HepG2 (cell line): Measurements from ENCODE around the gene GRIN3B. TPM values are rescaled to one million over a fixed set of nuclear protein-coding genes. Genes with fewer than 3 reads are reported as not detected.
A peak's percentile ranks its signal among the peaks of the same experiment; 100 is the strongest.

Experiments
- ATAC-seq: fragments of 200-7000 bp; cut with Tn5 transposase; 3 replicates; pipeline ENCODE4 v1.9.1; 2020; ENCODE audit warnings: mild to moderate bottlenecking, moderate library complexity
- BruUV-seq: library from RNA; stranded (reverse); fragments of 400-500 nt; replicated peaks from 2 replicates; lab custom pipeline; 2021; lab: Mats Ljungman, UMichigan
- CTCF ChIA-PET: fragments of 300-600 bp; formaldehyde crosslinking; extraction: SDS; loops from one replicate; lab custom pipeline; 2021; ENCODE audit warnings: low total read pairs, inconsistent platforms, low intra/inter-chr PET ratio; lab: Yijun Ruan, JAX
- POLR2A ChIA-PET: fragments of 350-600 bp; sonication (Branson Sonifier 250); formaldehyde crosslinking; loops from one replicate; lab custom pipeline; 2020; ENCODE audit warnings: antibody characterized with exemption, inconsistent platforms; lab: Yijun Ruan, JAX
- DNase-seq: peaks from one replicate; pipeline ENCODE4 v3.0.0-alpha.2; 2015; ENCODE audit warnings: low spot score
- FAIRE-seq: peaks from 3 replicates; lab custom pipeline; 2011; peaks lifted over from hg19 to GRCh38; lab: Jason Lieb, UNC
- H2AFZ ChIP-seq: one replicate; pipeline ENCODE4 v1.6.1; 2011; ENCODE audit warnings: low read length, inconsistent platforms
- H3K27ac ChIP-seq: fragments of 300-600 bp; 3 replicates; pipeline ENCODE4 v1.8.0; 2011; ENCODE audit warnings: mixed run types, mild to moderate bottlenecking, mixed read lengths, low read length, inconsistent platforms; ENCODE audit not compliant: insufficient read depth; ENCODE audit errors: extremely low read length
- H3K27me3 ChIP-seq, 2 experiments: fragments of 200-600 bp in 1 of 2; 2 replicates in 1 of 2; 3 replicates in 1 of 2; pipeline versions ENCODE4 v1.6.0 to v1.8.0; 2011; ENCODE audit warnings: low read length in 2 of 2, mild to moderate bottlenecking in 2 of 2, moderate library complexity in 2 of 2, inconsistent platforms in 1 of 2; ENCODE audit not compliant: insufficient read depth in 2 of 2, control insufficient read depth in 1 of 2
- H3K36me3 ChIP-seq, 2 experiments: fragments of 200-600 bp in 1 of 2; replicated peaks in 1 of 2; 2 replicates in 1 of 2; 3 replicates in 1 of 2; pipeline versions ENCODE4 v1.5.1 to v1.8.0; 2011; ENCODE audit warnings: low read length in 2 of 2, inconsistent platforms in 1 of 2; ENCODE audit not compliant: insufficient read depth in 2 of 2, control insufficient read depth in 1 of 2
- H3K4me1 ChIP-seq: 2 replicates; pipeline ENCODE4 v1.5.1; 2012; ENCODE audit warnings: low read length, inconsistent platforms; ENCODE audit not compliant: insufficient read depth
- H3K4me2 ChIP-seq: 2 replicates; pipeline ENCODE4 v1.6.0; 2011; ENCODE audit warnings: low read depth, low read length, inconsistent platforms
- H3K4me3 ChIP-seq, 3 experiments: fragments of 200-600 bp in 1 of 3; sonication (generic), shearing (Covaris generic) in 1 of 3; replicated peaks in 1 of 3; 2 replicates each; pipeline ENCODE4 v1.5.1; 2011 to 2016; ENCODE audit warnings: low read length in 3 of 3, inconsistent platforms in 2 of 3, low read depth in 2 of 3, mild to moderate bottlenecking in 2 of 3, control low read depth in 1 of 3, mixed read lengths in 1 of 3; ENCODE audit not compliant: insufficient read depth in 1 of 3
- H3K79me2 ChIP-seq: one replicate; pipeline ENCODE4 v1.6.1; 2011; ENCODE audit warnings: low read length, inconsistent platforms; ENCODE audit not compliant: insufficient read depth
- H3K9ac ChIP-seq: 2 replicates; pipeline ENCODE4 v1.6.0; 2011; ENCODE audit warnings: mild to moderate bottlenecking, low read depth, low read length, inconsistent platforms; ENCODE audit not compliant: insufficient read depth
- H3K9me3 ChIP-seq: 2 replicates; pipeline ENCODE4 v1.5.1; 2012; ENCODE audit warnings: mild to moderate bottlenecking, low read length
- H4K20me1 ChIP-seq: 2 replicates; pipeline ENCODE4 v1.6.0; 2011; ENCODE audit warnings: inconsistent platforms, mild to moderate bottlenecking, low read length, moderate library complexity; ENCODE audit not compliant: insufficient read depth
- AGO2 ChIP-seq: fragments of 200-400 bp; formaldehyde crosslinking; optimal IDR thresholded peaks from 2 replicates; pipeline ENCODE3; 2017; ENCODE audit warnings: mild to moderate bottlenecking, low read depth, low read length, moderate library complexity
- ATF7-NPFF ChIP-seq: sonication (generic); formaldehyde crosslinking; IDR thresholded peaks from 2 replicates; pipeline ENCODE4 v1.8.1; 2023; ENCODE audit warnings: mild to moderate bottlenecking, low read depth, missing genetic modification reagents, moderate library complexity
- CC2D1A ChIP-seq: sonication (generic); formaldehyde crosslinking; IDR thresholded peaks from 2 replicates; pipeline ENCODE4 v1.8.1; 2023; ENCODE audit warnings: mild to moderate bottlenecking, missing genetic modification reagents
- CEBPG ChIP-seq: IDR thresholded peaks from 2 replicates; pipeline ENCODE4 v1.6.1; 2016
- JUNB ChIP-seq: sonication (generic); formaldehyde crosslinking; IDR thresholded peaks from 2 replicates; pipeline ENCODE4 v1.8.0; 2022; ENCODE audit warnings: missing genetic modification reagents, mild to moderate bottlenecking, borderline replicate concordance
- NFATC3 ChIP-seq: sonication (generic); formaldehyde crosslinking; IDR thresholded peaks from 2 replicates; pipeline ENCODE4 v1.5.1; 2020; ENCODE audit warnings: mild to moderate bottlenecking, missing genetic modification reagents
- RBFOX2 ChIP-seq: fragments of 200-400 bp; formaldehyde crosslinking; IDR thresholded peaks from 2 replicates; pipeline ENCODE4 v1.6.1; 2017; ENCODE audit warnings: low read depth, mild to moderate bottlenecking, low read length
- RFX3 ChIP-seq: IDR thresholded peaks from 2 replicates; pipeline ENCODE4 v1.6.1; 2016; ENCODE audit warnings: missing biosample characterization, missing genetic modification reagents
- SIX1 ChIP-seq: sonication (generic); formaldehyde crosslinking; IDR thresholded peaks from 2 replicates; pipeline ENCODE4 v1.4.0; 2020; ENCODE audit warnings: missing genetic modification reagents, borderline replicate concordance
- WGBS: methylation state at CpG from one replicate; pipeline ENCODE4 v1.1.6; 2017; ENCODE audit warnings: low lambda C conversion rate; 5-methylcytosine and 5-hydroxymethylcytosine counted together
- in situ Hi-C: cut with HindIII; loops from 2 replicates; pipeline ENCODE4 v1.10.0; 2017; ENCODE audit warnings: low pct_unique_long_range_greater_than_20kb; ENCODE audit not compliant: extremely low pct_ligation_motif_present
- intact Hi-C: fragments of 100-400 bp; cut with micrococcal nuclease; formaldehyde crosslinking; loops from one replicate; pipeline ENCODE4 v1.10.0; 2022; ENCODE audit not compliant: unreplicated experiment
- polyA plus RNA-seq, 8 experiments: library from polyadenylated mRNA; depleted of rRNA in 3 of 8; stranded (reverse) in 7 of 8; unstranded in 1 of 8; fragments of >200 nt; fragmentation: Illumina TruSeq in 4 of 8; extraction: Trizol in 4 of 8; gene quantifications; 2 replicates each; pipeline versions ENCODE4 v1.2.1 to v1.2.3, GENCODE V29; 2011 to 2016; ENCODE audit warnings: low read depth in 4 of 8, missing spikeins in 1 of 8, mixed read lengths in 1 of 8; ENCODE audit not compliant: insufficient read depth in 1 of 8
- total RNA-seq, 5 experiments: library from RNA; depleted of rRNA; stranded (reverse); fragments of >200 nt; fragmentation: Illumina TruSeq; extraction: Trizol; gene quantifications; 2 replicates each; pipeline ENCODE4 v1.2.3, GENCODE V29; 2016; ENCODE audit warnings: low read depth in 1 of 5
- TF ChIP-seq, protein P1 (sequence below): sonication (generic); formaldehyde crosslinking; IDR thresholded peaks from 2 replicates; pipeline ENCODE4 v1.4.0; 2020; ENCODE audit warnings: missing genetic modification reagents

Gene GRIN3B
- total and polyA plus RNA-seq, 2 of the 13 experiments (the other 11 are each of a cell fraction or from before 2014, with no cell fraction given): 0.07 to 0.20 TPM

DNA sequence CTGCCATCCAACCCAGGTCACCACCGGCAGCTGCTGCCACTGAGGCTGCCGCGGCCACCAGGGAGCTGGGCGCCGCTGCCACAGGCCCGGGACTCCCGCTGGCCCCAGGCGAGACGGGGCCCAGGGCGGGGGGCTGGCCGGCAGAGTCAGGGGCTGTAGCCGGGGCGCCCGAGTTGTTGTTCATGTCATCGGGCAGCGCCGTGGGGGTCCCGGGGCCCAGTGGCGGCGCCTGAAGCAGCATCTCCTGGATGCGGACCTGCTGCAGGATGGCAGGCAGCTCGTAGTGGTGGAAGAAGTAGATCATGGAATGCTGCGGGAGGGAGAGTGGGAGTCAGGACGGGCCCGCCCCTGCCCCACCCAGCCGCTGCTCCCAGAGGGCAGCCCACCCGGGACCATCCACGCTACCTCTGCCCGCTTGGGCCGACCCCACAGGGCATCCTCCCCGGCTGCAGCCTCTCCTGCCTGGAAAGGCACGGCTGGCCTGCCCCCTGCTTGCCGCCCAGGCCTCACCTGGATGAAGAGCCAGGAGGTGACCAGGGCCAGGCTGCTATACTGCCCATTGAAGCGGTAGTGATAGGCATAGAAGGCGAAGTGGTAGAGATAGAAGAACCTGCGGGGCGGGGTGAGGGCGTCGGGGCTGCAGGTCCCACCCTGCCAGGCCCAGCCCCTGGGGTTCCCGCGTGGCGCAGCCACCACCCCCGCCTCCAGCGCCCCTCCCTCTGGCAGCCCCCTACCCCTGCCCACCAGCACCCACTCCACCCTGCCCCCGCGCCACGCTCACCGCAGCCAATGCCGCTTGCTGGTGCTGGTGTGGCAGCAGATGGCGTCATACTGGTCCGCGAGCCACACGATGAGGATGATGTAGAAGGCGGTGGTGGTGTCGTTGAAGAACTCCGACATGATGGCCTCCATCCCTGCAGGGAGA, 10.6 kb downstream of the GRIN3B start:
- 98% methylated on average over 22 of the region's 56 CpGs for WGBS
- intact Hi-C loops: no loop called here
- Histone ChIP-seq H3K9me3 (no peaks in the 10 kb centered on the region), H3K36me3 (peaks cover 14 to 18% of the 10 kb centered on the region in 2 experiments; a peak in 3 of 5 replicates), H3K4me3 (no peak overlapping the region), H3K27ac (no peak overlapping the region), H2AFZ (no peak overlapping the region), H3K27me3 (no peaks in the 10 kb centered on the region), H3K9ac (no peak overlapping the region), H3K4me1 (no peaks in the 10 kb centered on the region), H3K79me2 (peaks cover 9% of the 10 kb centered on the region), H3K4me2 (no peak overlapping the region), H4K20me1 (no peaks in the 10 kb centered on the region)
- ChIA-PET POLR2A (no interaction called here), CTCF (no interaction called here)
- no TSS peak for BruUV-seq
- ATAC-seq (no peak), FAIRE-seq (no peak), DNase-seq (no peak)
- in situ Hi-C loops: no loop called here
- TF ChIP-seq ATF7-NPFF (CRISPR knock-in tag): no peak
- TF ChIP-seq RBFOX2: 0 out of 2 replicates have a peak, but pooled peaks have one; percentile 15
- TF ChIP-seq, protein P1, sequence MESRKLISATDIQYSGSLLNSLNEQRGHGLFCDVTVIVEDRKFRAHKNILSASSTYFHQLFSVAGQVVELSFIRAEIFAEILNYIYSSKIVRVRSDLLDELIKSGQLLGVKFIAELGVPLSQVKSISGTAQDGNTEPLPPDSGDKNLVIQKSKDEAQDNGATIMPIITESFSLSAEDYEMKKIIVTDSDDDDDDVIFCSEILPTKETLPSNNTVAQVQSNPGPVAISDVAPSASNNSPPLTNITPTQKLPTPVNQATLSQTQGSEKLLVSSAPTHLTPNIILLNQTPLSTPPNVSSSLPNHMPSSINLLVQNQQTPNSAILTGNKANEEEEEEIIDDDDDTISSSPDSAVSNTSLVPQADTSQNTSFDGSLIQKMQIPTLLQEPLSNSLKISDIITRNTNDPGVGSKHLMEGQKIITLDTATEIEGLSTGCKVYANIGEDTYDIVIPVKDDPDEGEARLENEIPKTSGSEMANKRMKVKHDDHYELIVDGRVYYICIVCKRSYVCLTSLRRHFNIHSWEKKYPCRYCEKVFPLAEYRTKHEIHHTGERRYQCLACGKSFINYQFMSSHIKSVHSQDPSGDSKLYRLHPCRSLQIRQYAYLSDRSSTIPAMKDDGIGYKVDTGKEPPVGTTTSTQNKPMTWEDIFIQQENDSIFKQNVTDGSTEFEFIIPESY (CRISPR knock-in tag): peak; percentile 41; the same call in 1 of the 2 replicates

DNA sequence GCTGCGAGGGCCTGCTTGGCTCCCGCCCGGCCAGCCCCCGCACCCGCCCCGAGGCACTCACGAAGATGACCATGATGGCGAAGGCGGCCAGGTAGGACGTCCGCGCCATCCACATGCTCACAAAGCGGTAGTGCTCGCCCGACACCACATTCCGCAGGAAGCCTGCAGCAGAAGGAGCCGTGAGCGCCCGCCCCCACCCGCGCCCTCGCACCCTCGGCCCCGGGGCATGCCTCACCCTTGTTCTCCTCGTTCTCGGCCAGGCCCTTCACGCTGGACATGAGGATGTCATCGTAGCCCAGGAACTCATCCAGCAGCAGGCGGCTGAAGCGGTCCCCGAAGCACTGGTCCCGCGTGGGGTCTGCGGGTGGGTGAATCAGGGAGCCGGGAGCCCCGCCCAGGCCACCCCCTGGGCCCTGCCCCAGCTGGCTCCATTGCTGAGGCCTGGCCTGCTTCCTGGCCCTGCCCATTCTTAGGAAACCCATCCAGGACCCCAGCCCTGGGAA, 11.7 kb downstream of the GRIN3B start:
- Histone ChIP-seq H3K27ac (no peak overlapping the region), H3K36me3 (peaks cover 15 to 18% of the 10 kb centered on the region in 2 experiments; a peak in 3 of 5 replicates), H3K9me3 (no peaks in the 10 kb centered on the region), H3K9ac (no peak overlapping the region), H3K79me2 (peaks cover 19% of the 10 kb centered on the region), H3K27me3 (no peaks in the 10 kb centered on the region), H3K4me3 (no peak overlapping the region), H4K20me1 (peaks cover 8% of the 10 kb centered on the region; the same call in 1 of the 2 replicates), H3K4me1 (peaks cover 8% of the 10 kb centered on the region), H2AFZ (no peak overlapping the region), H3K4me2 (no peak overlapping the region)
- in situ Hi-C loops (no loop called here), intact Hi-C loops (no loop called here)
- ChIA-PET POLR2A (no interaction called here), CTCF (no interaction called here)
- ATAC-seq (no peak), FAIRE-seq (no peak), DNase-seq (no peak)
- WGBS: 97% methylated on average over 22 of the region's 36 CpGs
- TF ChIP-seq SIX1 (CRISPR knock-in tag) (no peak), JUNB (no peak), RBFOX2 (peak; percentile 52; the same call in 1 of the 2 replicates), AGO2 (peak; percentile 54), CEBPG (CRISPR knock-in tag) (no peak), NFATC3 (no peak), RFX3 (CRISPR knock-in tag) (no peak), CC2D1A (CRISPR knock-in tag) (no peak)
- BruUV-seq: no TSS peak
